PC-9 (cell line): Measurements from ENCODE around the gene RELB.

Source experiments
- EZH2 ChIP-seq: fragments of 200-600 bp; sonication (generic); IDR thresholded peaks from 2 replicates; pipeline ENCODE4 v1.8.0; 2017; ENCODE audit warnings: antibody characterized with exemption, low read depth
- TF ChIP-seq, protein P1 (sequence below): fragments of 200-600 bp; sonication (generic); conservative IDR thresholded peaks from 2 replicates; pipeline ENCODE4 v1.6.1; 2017; ENCODE audit warnings: mixed run types, antibody characterized with exemption, mild to moderate bottlenecking, moderate library complexity

GRCh38 chr19:45078390-45079062 lies 77.3 kb downstream of the RELB start:
- TF ChIP-seq, protein P1, sequence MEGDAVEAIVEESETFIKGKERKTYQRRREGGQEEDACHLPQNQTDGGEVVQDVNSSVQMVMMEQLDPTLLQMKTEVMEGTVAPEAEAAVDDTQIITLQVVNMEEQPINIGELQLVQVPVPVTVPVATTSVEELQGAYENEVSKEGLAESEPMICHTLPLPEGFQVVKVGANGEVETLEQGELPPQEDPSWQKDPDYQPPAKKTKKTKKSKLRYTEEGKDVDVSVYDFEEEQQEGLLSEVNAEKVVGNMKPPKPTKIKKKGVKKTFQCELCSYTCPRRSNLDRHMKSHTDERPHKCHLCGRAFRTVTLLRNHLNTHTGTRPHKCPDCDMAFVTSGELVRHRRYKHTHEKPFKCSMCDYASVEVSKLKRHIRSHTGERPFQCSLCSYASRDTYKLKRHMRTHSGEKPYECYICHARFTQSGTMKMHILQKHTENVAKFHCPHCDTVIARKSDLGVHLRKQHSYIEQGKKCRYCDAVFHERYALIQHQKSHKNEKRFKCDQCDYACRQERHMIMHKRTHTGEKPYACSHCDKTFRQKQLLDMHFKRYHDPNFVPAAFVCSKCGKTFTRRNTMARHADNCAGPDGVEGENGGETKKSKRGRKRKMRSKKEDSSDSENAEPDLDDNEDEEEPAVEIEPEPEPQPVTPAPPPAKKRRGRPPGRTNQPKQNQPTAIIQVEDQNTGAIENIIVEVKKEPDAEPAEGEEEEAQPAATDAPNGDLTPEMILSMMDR: no peak
- TF ChIP-seq EZH2: no peak
